Ascending aorta (tissue), 2 donors: ENCODE data around the gene BLOC1S3. TPM values are rescaled to one million over a fixed set of nuclear protein-coding genes. Genes with fewer than 3 reads are reported as not detected.

Source experiments
- DNase-seq, 2 donors: peaks; one replicate each; pipeline ENCODE4 v3.0.0-alpha.2; 2019; ENCODE audit warnings: low spot score in 2 of 2
- H3K27ac ChIP-seq, 2 donors: fragments of 200-600 bp; sonication (generic); one replicate each; pipeline ENCODE4 v1.5.1; 2016 to 2017; ENCODE audit warnings: mild to moderate bottlenecking in 1 of 2
- H3K27me3 ChIP-seq: fragments of 200-600 bp; sonication (generic); one replicate; pipeline ENCODE4 v1.5.1; 2017
- H3K36me3 ChIP-seq, 2 donors: fragments of 200-600 bp; sonication (generic); one replicate each; pipeline ENCODE4 v1.5.1; 2016
- H3K4me1 ChIP-seq, 2 donors: fragments of 200-600 bp; sonication (generic); one replicate each; pipeline ENCODE4 v1.5.1; 2016 to 2017; ENCODE audit warnings: mild to moderate bottlenecking in 1 of 2
- H3K4me3 ChIP-seq, 2 donors: fragments of 200-600 bp; sonication (generic); one replicate each; pipeline ENCODE4 v1.5.1; 2016 to 2017; ENCODE audit warnings: mild to moderate bottlenecking in 1 of 2
- H3K9me3 ChIP-seq, 2 donors: fragments of 200-600 bp; sonication (generic); one replicate each; pipeline ENCODE4 v1.5.1; 2016
- CTCF ChIP-seq, 3 experiments: fragments of 200-600 bp in 2 of 3; fragments of 450-650 bp in 1 of 3; sonication (generic) in 2 of 3; IDR thresholded peaks; one replicate each; pipeline ENCODE4 v1.5.1; 2016 to 2019; ENCODE audit warnings: antibody characterized with exemption in 3 of 3, mild to moderate bottlenecking in 1 of 3, moderate library complexity in 1 of 3
- intact Hi-C: fragments of 100-400 bp; cut with DNase I; formaldehyde crosslinking; loops from one replicate; pipeline ENCODE4 v1.15.1; 2023
- total RNA-seq: library from RNA; depleted of rRNA; stranded (reverse); fragments of >200 nt; gene quantifications from one replicate; pipeline ENCODE4 v1.1.0, GENCODE V29; 2016

BLOC1S3 gene
- total RNA-seq, 1 donor from 2014 or later = 0.32 TPM

GRCh38 chr19:45166723-45167252, 11.8 kb upstream of the BLOC1S3 start:
- DNase-seq = no peak
- H3K4me1 ChIP-seq = no peaks in the 10 kb centered on the region
- no peak overlapping the region for H3K27ac ChIP-seq
- H3K9me3 ChIP-seq = no peaks in the 10 kb centered on the region
- H3K27me3 ChIP-seq = peaks cover 6% of the 10 kb centered on the region
- intact Hi-C loops = no loop called here
- no peak overlapping the region for H3K4me3 ChIP-seq
- no peak for TF ChIP-seq CTCF (IDR thresholded peaks at IDR 0.05)
- H3K36me3 ChIP-seq = no peaks in the 10 kb centered on the region

- intact Hi-C loops = no loop called here
- DNase-seq = no peak
- no peak for TF ChIP-seq CTCF (IDR thresholded peaks at IDR 0.05)
- Histone ChIP-seq H3K9me3 (no peaks in the 10 kb centered on the region), H3K4me3 (no peak overlapping the region), H3K27me3 (no peaks in the 10 kb centered on the region), H3K27ac (no peak overlapping the region), H3K36me3 (no peaks in the 10 kb centered on the region), H3K4me1 (no peaks in the 10 kb centered on the region)
Measured at GRCh38 chr19:45168767-45169351, 9.7 kb upstream of the BLOC1S3 start.

DNA sequence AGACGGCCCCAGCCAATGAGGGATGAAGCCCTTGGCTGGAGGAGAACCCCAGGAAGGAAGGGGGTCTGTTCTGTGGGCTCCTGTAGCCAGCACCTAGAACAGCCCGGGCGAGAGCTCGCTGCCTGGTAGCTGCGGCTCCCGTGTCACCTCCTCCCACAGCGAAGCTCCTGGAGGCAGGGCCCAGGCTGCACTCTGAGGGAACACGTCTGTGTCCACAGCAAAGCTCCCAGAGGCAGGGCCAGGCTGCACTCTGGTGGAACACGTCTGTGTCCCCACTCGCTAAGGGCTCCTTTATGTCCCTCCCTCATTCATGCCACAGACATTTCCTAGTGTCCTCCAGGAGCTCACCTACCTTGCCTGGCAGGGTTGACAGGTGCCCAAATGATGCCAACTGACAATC, 9.0 kb upstream of the BLOC1S3 start:
- Histone ChIP-seq H3K27ac (no peak overlapping the region), H3K4me1 (no peaks in the 10 kb centered on the region), H3K4me3 (no peak overlapping the region), H3K36me3 (no peaks in the 10 kb centered on the region), H3K27me3 (no peaks in the 10 kb centered on the region), H3K9me3 (no peaks in the 10 kb centered on the region)
- intact Hi-C loops = no loop called here
- no peak for TF ChIP-seq CTCF (IDR thresholded peaks at IDR 0.05)
- DNase-seq = no peak

GRCh38 chr19:45170146-45171106, 8.2 kb upstream of the BLOC1S3 start:
- Histone ChIP-seq H3K4me3 (no peak overlapping the region), H3K4me1 (no peaks in the 10 kb centered on the region), H3K36me3 (no peaks in the 10 kb centered on the region), H3K27me3 (no peaks in the 10 kb centered on the region), H3K9me3 (no peaks in the 10 kb centered on the region), H3K27ac (no peak overlapping the region)
- no peak for DNase-seq
- TF ChIP-seq CTCF (IDR thresholded peaks at IDR 0.05) = no peak
- intact Hi-C loops = no loop called here

- no peak for TF ChIP-seq CTCF (IDR thresholded peaks at IDR 0.05)
- H3K36me3 ChIP-seq = no peaks in the 10 kb centered on the region
- no peak overlapping the region for H3K27ac ChIP-seq
- no peaks in the 10 kb centered on the region for H3K27me3 ChIP-seq
- intact Hi-C loops = no loop called here
- H3K4me3 ChIP-seq = no peak overlapping the region
- no peak for DNase-seq
- H3K4me1 ChIP-seq = no peaks in the 10 kb centered on the region
- no peaks in the 10 kb centered on the region for H3K9me3 ChIP-seq
Measured at GRCh38 chr19:45171211-45171623, 7.4 kb upstream of the BLOC1S3 start.
